Osteocyte (in vitro differentiated cells): ENCODE data around the gene GALNTL6. TPM values are rescaled to one million over a fixed set of nuclear protein-coding genes. Genes with fewer than 3 reads are reported as not detected.

ENCODE experiments used
- DNase-seq: peaks from one replicate; pipeline ENCODE4 v3.0.0; 2021; ENCODE audit warnings: mixed read lengths; ENCODE audit not compliant: unreplicated experiment; ENCODE audit errors: extremely low spot score
- H3K27ac Mint-ChIP-seq: one replicate; pipeline ENCODE4 v1.8.0; 2021; ENCODE audit warnings: mild to moderate bottlenecking, mixed read lengths; ENCODE audit not compliant: unreplicated experiment
- H3K27me3 Mint-ChIP-seq: one replicate; pipeline ENCODE4 v1.8.0; 2021; ENCODE audit warnings: mixed read lengths; ENCODE audit not compliant: unreplicated experiment
- H3K36me3 Mint-ChIP-seq: one replicate; pipeline ENCODE4 v1.8.0; 2021; ENCODE audit warnings: mixed read lengths; ENCODE audit not compliant: unreplicated experiment
- H3K4me1 Mint-ChIP-seq: one replicate; pipeline ENCODE4 v1.8.0; 2021; ENCODE audit warnings: mixed read lengths; ENCODE audit not compliant: unreplicated experiment
- H3K4me3 Mint-ChIP-seq: one replicate; pipeline ENCODE4 v1.8.0; 2021; ENCODE audit warnings: mild to moderate bottlenecking, moderate library complexity, mixed read lengths; ENCODE audit not compliant: unreplicated experiment
- H3K9me3 Mint-ChIP-seq: one replicate; pipeline ENCODE4 v1.8.0; 2021; ENCODE audit warnings: mixed read lengths; ENCODE audit not compliant: unreplicated experiment
- CTCF ChIP-seq: fragments of 200-600 bp; sonication (generic); IDR thresholded peaks from 2 replicates; pipeline ENCODE4 v1.5.0; 2021; ENCODE audit warnings: antibody characterized with exemption, mild to moderate bottlenecking, moderate library complexity
- total RNA-seq: library from RNA; stranded (reverse); gene quantifications from 2 replicates; pipeline ENCODE4 v1.2.1, GENCODE V29; 2021

The GALNTL6 gene
- total RNA-seq, 1 donor from 2014 or later: not detected

GRCh38 chr4:172995704-172996103, 1182.5 kb downstream of the GALNTL6 start:
- H3K27ac Mint-ChIP-seq: no peak overlapping the region
- DNase-seq: no peak
- no peak for TF ChIP-seq CTCF
- H3K27me3 Mint-ChIP-seq: no peaks in the 10 kb centered on the region
- peaks cover 4% of the 10 kb centered on the region for H3K9me3 Mint-ChIP-seq
- no peak overlapping the region for H3K4me3 Mint-ChIP-seq
- H3K4me1 Mint-ChIP-seq: peaks cover 20% of the 10 kb centered on the region
- no peaks in the 10 kb centered on the region for H3K36me3 Mint-ChIP-seq

GRCh38 chr4:172996571-172997216, 1183.5 kb downstream of the GALNTL6 start:
- no peak for TF ChIP-seq CTCF
- H3K9me3 Mint-ChIP-seq: peaks cover 4% of the 10 kb centered on the region
- no peaks in the 10 kb centered on the region for H3K27me3 Mint-ChIP-seq
- H3K27ac Mint-ChIP-seq: no peak overlapping the region
- no peaks in the 10 kb centered on the region for H3K36me3 Mint-ChIP-seq
- H3K4me3 Mint-ChIP-seq: no peak overlapping the region
- DNase-seq: no peak
- H3K4me1 Mint-ChIP-seq: peaks cover 25% of the 10 kb centered on the region

- H3K36me3 Mint-ChIP-seq: no peaks in the 10 kb centered on the region
- H3K9me3 Mint-ChIP-seq: peaks cover 4% of the 10 kb centered on the region
- no peaks in the 10 kb centered on the region for H3K27me3 Mint-ChIP-seq
- no peak overlapping the region for H3K27ac Mint-ChIP-seq
- peaks cover 27% of the 10 kb centered on the region for H3K4me1 Mint-ChIP-seq
- TF ChIP-seq CTCF: no peak
- DNase-seq: no peak
- H3K4me3 Mint-ChIP-seq: no peak overlapping the region
These were observed 1184.0 kb downstream of the GALNTL6 start for GRCh38 chr4:172997217-172997609.

GRCh38 chr4:172997856-172998255, 1184.7 kb downstream of the GALNTL6 start:
- no peaks in the 10 kb centered on the region for H3K36me3 Mint-ChIP-seq
- H3K27me3 Mint-ChIP-seq: no peaks in the 10 kb centered on the region
- H3K27ac Mint-ChIP-seq: no peak overlapping the region
- no peak for DNase-seq
- H3K9me3 Mint-ChIP-seq: peaks cover 4% of the 10 kb centered on the region
- H3K4me3 Mint-ChIP-seq: no peak overlapping the region
- no peak for TF ChIP-seq CTCF
- H3K4me1 Mint-ChIP-seq: peaks cover 27% of the 10 kb centered on the region

GRCh38 chr4:172998527-172999469, 1185.6 kb downstream of the GALNTL6 start:
- Mint-ChIP-seq H3K9me3 (peaks cover 4% of the 10 kb centered on the region), H3K4me3 (no peak overlapping the region), H3K27ac (peak overlapping the region; percentile 85), H3K36me3 (no peaks in the 10 kb centered on the region), H3K4me1 (peaks cover 27% of the 10 kb centered on the region), H3K27me3 (no peaks in the 10 kb centered on the region)
- TF ChIP-seq CTCF: no peak
- DNase-seq: no peak
